ENCODE results near the gene PDCD5. TPM values are rescaled to one million over a fixed set of nuclear protein-coding genes. Genes with fewer than 3 reads are reported as not detected.
"Not testable (repeated sequence)": the region's sequence is repeated elsewhere in the genome, so short reads cannot be mapped to it uniquely, and the experiment has no call there.

The PDCD5 gene
- total RNA-seq, 1 experiment from 2014 or later: 127 TPM

DNA sequence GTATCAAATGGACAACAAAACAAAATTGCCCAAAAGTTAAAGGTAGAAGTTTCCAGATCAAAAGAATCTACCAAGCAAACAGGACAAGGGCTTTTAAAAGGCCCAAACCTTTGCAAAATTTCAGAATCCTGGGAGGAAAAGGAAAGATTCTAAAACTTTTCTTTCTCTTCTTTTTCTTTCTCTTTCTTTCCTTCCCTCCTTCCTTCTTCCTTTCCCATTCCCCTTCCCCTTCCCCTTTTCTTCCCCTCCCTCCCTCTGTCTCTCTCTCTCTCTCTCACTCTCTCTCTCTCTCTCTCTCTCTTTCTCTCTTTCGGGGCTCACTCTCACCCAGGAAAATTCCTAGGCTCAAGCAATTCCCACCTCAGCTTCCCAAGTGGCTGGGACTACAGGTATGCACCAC is 4.2 kb upstream of the PDCD5 start:
- H4K20me1 ChIP-seq (ENCODE audit: insufficient read depth): no peaks in the 10 kb centered on the region
- no peaks in the 10 kb centered on the region for H3K36me3 ChIP-seq (ENCODE audit: low read depth)
- no peak overlapping the region for H2AFZ ChIP-seq
- no peak for TF ChIP-seq EZH2 (IDR thresholded peaks at IDR 0.05; ENCODE audit: low read depth)
- TF ChIP-seq, protein P1, sequence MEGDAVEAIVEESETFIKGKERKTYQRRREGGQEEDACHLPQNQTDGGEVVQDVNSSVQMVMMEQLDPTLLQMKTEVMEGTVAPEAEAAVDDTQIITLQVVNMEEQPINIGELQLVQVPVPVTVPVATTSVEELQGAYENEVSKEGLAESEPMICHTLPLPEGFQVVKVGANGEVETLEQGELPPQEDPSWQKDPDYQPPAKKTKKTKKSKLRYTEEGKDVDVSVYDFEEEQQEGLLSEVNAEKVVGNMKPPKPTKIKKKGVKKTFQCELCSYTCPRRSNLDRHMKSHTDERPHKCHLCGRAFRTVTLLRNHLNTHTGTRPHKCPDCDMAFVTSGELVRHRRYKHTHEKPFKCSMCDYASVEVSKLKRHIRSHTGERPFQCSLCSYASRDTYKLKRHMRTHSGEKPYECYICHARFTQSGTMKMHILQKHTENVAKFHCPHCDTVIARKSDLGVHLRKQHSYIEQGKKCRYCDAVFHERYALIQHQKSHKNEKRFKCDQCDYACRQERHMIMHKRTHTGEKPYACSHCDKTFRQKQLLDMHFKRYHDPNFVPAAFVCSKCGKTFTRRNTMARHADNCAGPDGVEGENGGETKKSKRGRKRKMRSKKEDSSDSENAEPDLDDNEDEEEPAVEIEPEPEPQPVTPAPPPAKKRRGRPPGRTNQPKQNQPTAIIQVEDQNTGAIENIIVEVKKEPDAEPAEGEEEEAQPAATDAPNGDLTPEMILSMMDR (conservative IDR thresholded peaks at IDR 0.05): no peak
- POLR2A ChIA-PET (ENCODE audit: unreplicated experiment): no interaction called here
- DNase-seq: no peak
- H3K27me3 ChIP-seq (ENCODE audit: insufficient read depth, low read depth): peaks cover 11% of the 10 kb centered on the region; the same call in 1 of the 2 replicates
- BruUV-seq (replicated peaks): no TSS peak
- CTCF ChIA-PET: no interaction called here
- H3K4me3 ChIP-seq: no peak overlapping the region
- no peaks in the 10 kb centered on the region for H3K9me2 ChIP-seq (ENCODE audit: insufficient read depth)
- H3K79me2 ChIP-seq (ENCODE audit: low read depth): peaks cover 4% of the 10 kb centered on the region; the same call in 1 of the 2 replicates
- no peaks in the 10 kb centered on the region for H3F3A ChIP-seq (ENCODE audit: insufficient read depth, low read depth)
- H3K4me1 ChIP-seq (replicated peaks; ENCODE audit: insufficient read depth): no peaks in the 10 kb centered on the region
- H3K9me3 ChIP-seq (ENCODE audit: insufficient read depth, low read depth): no peaks in the 10 kb centered on the region
- no peak overlapping the region for H3K27ac ChIP-seq
- no peak overlapping the region for H3K4me2 ChIP-seq
- intact Hi-C loops (cut with micrococcal nuclease; ENCODE audit: unreplicated experiment): no loop called here

DNA sequence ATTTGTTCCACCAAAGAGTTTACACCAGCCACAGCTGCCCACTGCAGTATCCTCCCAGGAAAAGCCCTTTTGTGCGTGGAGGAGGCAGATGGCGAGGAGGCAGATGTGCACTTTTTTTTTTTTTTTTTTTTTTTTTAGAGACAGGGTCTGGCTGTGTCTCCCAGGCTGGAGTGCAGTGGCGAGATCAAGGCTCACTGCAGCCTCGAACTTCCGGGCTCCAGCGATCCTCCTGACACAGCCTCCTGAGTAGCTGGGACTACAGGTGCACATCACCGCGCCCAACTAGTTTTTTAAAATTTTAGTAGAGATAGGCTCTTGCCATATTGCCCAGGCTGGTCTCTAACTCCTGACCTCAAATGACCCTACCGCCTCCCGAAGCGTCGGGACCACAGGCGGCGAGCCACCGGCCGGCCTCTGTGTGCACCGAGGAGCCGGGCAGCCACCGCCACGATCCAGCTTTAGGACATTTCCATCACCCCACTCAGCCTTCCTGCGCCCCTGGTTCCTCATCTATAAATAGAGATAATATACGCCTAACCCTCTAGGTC is 563 bp upstream of the PDCD5 start:
- CTCF ChIA-PET: interaction anchor here (0.7 kb wide), 1 partner anchor 115 kb away, joined by 8 read pairs; no protein-coding TSS in a partner anchor
- Histone ChIP-seq H3K79me2 (ENCODE audit: low read depth) (peaks cover 18% of the 10 kb centered on the region), H3K36me3 (ENCODE audit: low read depth) (0 out of 2 replicates have a peak, but pooled peaks cover 12% of the 10 kb centered on the region), H3K27ac (no peak overlapping the region), H3K4me1 (replicated peaks; ENCODE audit: insufficient read depth) (peaks cover 11% of the 10 kb centered on the region), H3K27me3 (ENCODE audit: insufficient read depth, low read depth) (no peaks in the 10 kb centered on the region), H3F3A (ENCODE audit: insufficient read depth, low read depth) (no peaks in the 10 kb centered on the region), H2AFZ (peak overlapping the region; percentile 86), H3K9me3 (ENCODE audit: insufficient read depth, low read depth) (no peaks in the 10 kb centered on the region), H3K4me3 (peak overlapping the region; percentile 73), H4K20me1 (ENCODE audit: insufficient read depth) (no peaks in the 10 kb centered on the region), H3K9me2 (ENCODE audit: insufficient read depth) (no peaks in the 10 kb centered on the region), H3K4me2 (peak overlapping the region; percentile 86)
- TF ChIP-seq, protein P1 (conservative IDR thresholded peaks at IDR 0.05): no peak
- TF ChIP-seq EZH2 (IDR thresholded peaks at IDR 0.05; ENCODE audit: low read depth): no peak
- intact Hi-C loops (cut with micrococcal nuclease; ENCODE audit: unreplicated experiment): loop anchor here (5.0 kb wide), 1 partner anchor 597 kb away; no protein-coding TSS in a partner anchor
- POLR2A ChIA-PET (ENCODE audit: unreplicated experiment): no interaction called here
- BruUV-seq (replicated peaks): no TSS peak
- DNase-seq: no peak

DNA sequence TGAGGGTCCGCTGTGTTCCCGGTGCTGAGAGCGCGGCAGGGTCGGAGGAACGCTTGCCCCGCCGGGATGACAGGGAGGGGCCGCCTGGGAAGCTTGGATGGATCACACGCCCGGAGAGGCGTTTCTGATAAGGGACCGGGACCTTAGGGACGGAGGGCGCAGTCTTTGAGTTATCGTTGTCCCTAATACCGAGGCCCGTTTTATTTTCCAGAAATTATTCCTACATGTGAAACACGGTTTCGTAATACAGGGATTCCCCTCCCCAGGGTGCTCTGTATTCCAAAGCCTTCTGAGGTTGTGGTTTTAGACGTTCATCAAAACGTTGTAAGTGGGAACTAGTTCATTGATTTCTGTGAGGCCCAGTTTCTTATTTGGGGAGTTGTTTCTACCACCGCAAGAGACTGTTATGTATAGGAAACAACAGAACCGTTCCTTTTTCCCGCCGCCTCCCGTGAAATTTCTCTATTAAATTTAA is 752 bp downstream of the PDCD5 start:
- POLR2A ChIA-PET (ENCODE audit: unreplicated experiment): no interaction called here
- no peaks in the 10 kb centered on the region for H3K9me3 ChIP-seq (ENCODE audit: insufficient read depth, low read depth)
- no peaks in the 10 kb centered on the region for H3K27me3 ChIP-seq (ENCODE audit: insufficient read depth, low read depth)
- no TSS peak for BruUV-seq (replicated peaks)
- H3K27ac ChIP-seq: peak overlapping the region; percentile 51
- CTCF ChIA-PET: no interaction called here
- H4K20me1 ChIP-seq (ENCODE audit: insufficient read depth): no peaks in the 10 kb centered on the region
- no peaks in the 10 kb centered on the region for H3F3A ChIP-seq (ENCODE audit: insufficient read depth, low read depth)
- TF ChIP-seq, protein P1 (conservative IDR thresholded peaks at IDR 0.05): no peak
- TF ChIP-seq EZH2 (IDR thresholded peaks at IDR 0.05; ENCODE audit: low read depth): no peak
- H3K4me2 ChIP-seq: peak overlapping the region; percentile 86
- no peak for DNase-seq
- H3K9me2 ChIP-seq (ENCODE audit: insufficient read depth): no peaks in the 10 kb centered on the region
- peaks cover 18% of the 10 kb centered on the region for H3K79me2 ChIP-seq (ENCODE audit: low read depth)
- intact Hi-C loops (cut with micrococcal nuclease; ENCODE audit: unreplicated experiment): loop anchor here (5.0 kb wide), 1 partner anchor 596 kb away; no protein-coding TSS in a partner anchor
- H2AFZ ChIP-seq: peak overlapping the region; percentile 93
- H3K4me3 ChIP-seq: peak overlapping the region; percentile 73
- H3K36me3 ChIP-seq (ENCODE audit: low read depth): peaks cover 15% of the 10 kb centered on the region; the same call in 1 of the 2 replicates
- H3K4me1 ChIP-seq (replicated peaks; ENCODE audit: insufficient read depth): peaks cover 11% of the 10 kb centered on the region

DNA sequence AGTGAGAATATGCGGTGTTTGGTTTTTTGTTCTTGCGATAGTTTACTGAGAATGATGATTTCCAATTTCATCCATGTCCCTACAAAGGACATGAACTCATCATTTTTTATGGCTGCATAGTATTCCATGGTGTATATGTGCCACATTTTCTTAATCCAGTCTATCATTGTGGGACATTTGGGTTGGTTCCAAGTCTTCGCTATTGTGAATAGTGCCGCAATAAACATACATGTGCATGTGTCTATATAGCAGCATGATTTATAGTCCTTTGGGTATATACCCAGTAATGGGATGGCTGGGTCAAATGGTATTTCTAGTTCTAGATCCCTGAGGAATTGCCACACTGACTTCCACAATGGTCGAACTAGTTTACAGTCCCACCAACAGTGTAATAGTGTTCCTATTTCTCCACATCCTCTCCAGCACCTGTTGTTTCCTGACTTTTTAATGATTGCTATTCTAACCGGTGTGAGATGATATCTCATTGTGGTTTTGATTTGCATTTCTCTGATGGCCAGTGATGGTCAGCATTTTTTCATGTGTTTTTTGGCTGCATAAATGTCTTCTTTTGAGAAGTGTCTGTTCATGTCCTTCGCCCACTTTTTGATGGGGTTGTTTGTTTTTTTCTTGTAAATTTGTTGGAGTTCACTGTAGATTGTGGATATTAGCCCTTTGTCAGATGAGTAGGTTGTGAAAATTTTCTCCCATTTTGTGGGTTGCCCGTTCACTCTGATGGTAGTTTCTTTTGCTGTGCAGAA is 6.9 kb downstream of the PDCD5 start:
- H3K4me3 ChIP-seq; H3K9me3 ChIP-seq (ENCODE audit: insufficient read depth, low read depth); H3K4me2 ChIP-seq; H4K20me1 ChIP-seq (ENCODE audit: insufficient read depth); H3K27ac ChIP-seq; H2AFZ ChIP-seq; BruUV-seq (replicated peaks); H3K4me1 ChIP-seq (replicated peaks; ENCODE audit: insufficient read depth); H3K27me3 ChIP-seq (ENCODE audit: insufficient read depth, low read depth); H3K9me2 ChIP-seq (ENCODE audit: insufficient read depth); POLR2A ChIA-PET (ENCODE audit: unreplicated experiment); CTCF ChIA-PET; DNase-seq; H3F3A ChIP-seq (ENCODE audit: insufficient read depth, low read depth); H3K79me2 ChIP-seq (ENCODE audit: low read depth); intact Hi-C loops (cut with micrococcal nuclease; ENCODE audit: unreplicated experiment): not testable (repeated sequence)
- peaks cover 15% of the 10 kb centered on the region; the same call in 1 of the 2 replicates for H3K36me3 ChIP-seq (ENCODE audit: low read depth)

Measured in PC-9 (cell line).